Adrenal gland (tissue), 5 donors: ENCODE results near the gene SDC4.

Source experiments
- CTCF ChIP-seq, 6 experiments: fragments of 450-650 bp in 4 of 6; fragments of 200-600 bp in 2 of 6; sonication (generic) in 1 of 6; IDR thresholded peaks; 1 replicate in 5 of 6; 2 replicates in 1 of 6; pipeline versions ENCODE4 v1.5.1 to v1.8.0; 2016 to 2021; ENCODE audit warnings: antibody characterized with exemption in 6 of 6, mild to moderate bottlenecking in 2 of 6, moderate library complexity in 1 of 6
- POLR2A ChIP-seq, 2 donors: fragments of 450-650 bp; IDR thresholded peaks; one replicate each; pipeline ENCODE4 v1.6.1; 2017; ENCODE audit warnings: antibody characterized with exemption in 2 of 2, mild to moderate bottlenecking in 2 of 2, moderate library complexity in 1 of 2
- donor health status: DM: no; HTN: no; CAD: no.

DNA sequence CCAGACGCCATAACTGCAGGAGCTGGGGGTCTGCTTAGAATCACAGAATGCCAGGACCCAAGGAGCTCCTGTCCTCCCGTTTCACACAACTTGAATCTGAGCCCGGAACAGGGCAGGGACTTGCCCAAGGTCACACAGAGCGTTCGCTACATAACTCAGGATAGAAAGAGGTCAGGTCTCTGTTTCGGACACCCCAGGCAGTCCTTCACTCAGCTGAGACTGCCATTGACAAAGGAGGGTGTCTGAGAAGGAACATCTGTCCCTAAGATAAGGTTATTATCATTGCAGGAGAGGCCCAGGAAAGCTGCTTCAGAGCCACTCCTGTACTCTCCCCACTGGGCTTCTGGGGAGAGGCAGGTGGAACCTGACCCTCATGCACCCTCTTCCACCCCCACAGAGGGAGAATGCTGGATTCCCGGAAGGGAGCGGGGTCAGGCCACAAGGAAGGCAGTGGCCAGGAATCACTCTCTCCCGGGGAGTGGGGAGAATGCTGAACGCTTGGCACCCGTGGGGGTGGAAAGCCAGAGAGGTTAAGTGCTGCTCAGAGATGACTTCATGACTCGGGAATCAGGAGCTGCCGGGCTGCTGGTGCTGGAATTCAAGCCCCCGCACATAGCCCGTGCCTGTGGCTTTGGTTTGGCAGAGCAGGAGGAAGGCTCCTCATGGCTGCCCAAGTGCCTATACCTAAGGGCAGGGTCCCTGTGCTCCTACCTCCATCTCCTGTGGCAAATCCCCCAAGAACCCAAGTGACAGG is 10.7 kb downstream of the SDC4 start:
- TF ChIP-seq POLR2A (IDR thresholded peaks at IDR 0.05) (peak; percentile 16 to 57), CTCF (IDR thresholded peaks at IDR 0.05) (no peak)
